ENCODE measurements around the gene ADARB1.

DNA sequence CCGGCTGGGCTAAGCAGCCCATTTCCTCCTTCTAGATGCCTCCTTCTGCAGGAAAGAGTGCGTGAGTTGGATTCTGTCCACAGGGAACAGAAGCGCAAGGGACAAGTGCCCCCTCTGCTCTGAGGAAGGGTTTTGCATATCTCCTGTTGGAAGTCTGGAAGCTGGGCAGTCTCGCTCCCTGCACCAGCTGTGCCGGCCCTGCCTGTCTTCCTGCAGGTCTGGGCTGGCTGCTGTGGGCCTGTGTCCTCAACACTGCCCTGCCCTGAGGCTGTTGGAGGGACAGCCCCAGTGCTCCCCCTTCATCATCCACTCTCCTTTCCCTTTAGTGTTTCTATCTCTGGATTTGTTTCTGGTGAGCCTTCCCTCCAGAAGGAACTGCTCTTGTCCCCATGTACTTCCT lies 21.8 kb downstream of the ADARB1 start:
- TF ChIP-seq, protein P1, sequence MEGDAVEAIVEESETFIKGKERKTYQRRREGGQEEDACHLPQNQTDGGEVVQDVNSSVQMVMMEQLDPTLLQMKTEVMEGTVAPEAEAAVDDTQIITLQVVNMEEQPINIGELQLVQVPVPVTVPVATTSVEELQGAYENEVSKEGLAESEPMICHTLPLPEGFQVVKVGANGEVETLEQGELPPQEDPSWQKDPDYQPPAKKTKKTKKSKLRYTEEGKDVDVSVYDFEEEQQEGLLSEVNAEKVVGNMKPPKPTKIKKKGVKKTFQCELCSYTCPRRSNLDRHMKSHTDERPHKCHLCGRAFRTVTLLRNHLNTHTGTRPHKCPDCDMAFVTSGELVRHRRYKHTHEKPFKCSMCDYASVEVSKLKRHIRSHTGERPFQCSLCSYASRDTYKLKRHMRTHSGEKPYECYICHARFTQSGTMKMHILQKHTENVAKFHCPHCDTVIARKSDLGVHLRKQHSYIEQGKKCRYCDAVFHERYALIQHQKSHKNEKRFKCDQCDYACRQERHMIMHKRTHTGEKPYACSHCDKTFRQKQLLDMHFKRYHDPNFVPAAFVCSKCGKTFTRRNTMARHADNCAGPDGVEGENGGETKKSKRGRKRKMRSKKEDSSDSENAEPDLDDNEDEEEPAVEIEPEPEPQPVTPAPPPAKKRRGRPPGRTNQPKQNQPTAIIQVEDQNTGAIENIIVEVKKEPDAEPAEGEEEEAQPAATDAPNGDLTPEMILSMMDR (IDR thresholded peaks at IDR 0.05), result no peak
- TF ChIP-seq SIN3A (IDR thresholded peaks at IDR 0.05; ENCODE audit: borderline replicate concordance, low read depth, low read length) (no peak), GABPA (IDR thresholded peaks at IDR 0.05; ENCODE audit: low read depth) (no peak), POLR2AphosphoS5 (IDR thresholded peaks at IDR 0.05; ENCODE audit: low read depth, low read length) (no peak), JUND (IDR thresholded peaks at IDR 0.05) (no peak), EP300 (IDR thresholded peaks at IDR 0.05; ENCODE audit: borderline replicate concordance in 1 of 2, low read depth in 1 of 2, low read length in 1 of 2) (no peak), NRF1 (IDR thresholded peaks at IDR 0.05; ENCODE audit: low read depth, low read length) (no peak)
- TF ChIP-seq, protein P2, sequence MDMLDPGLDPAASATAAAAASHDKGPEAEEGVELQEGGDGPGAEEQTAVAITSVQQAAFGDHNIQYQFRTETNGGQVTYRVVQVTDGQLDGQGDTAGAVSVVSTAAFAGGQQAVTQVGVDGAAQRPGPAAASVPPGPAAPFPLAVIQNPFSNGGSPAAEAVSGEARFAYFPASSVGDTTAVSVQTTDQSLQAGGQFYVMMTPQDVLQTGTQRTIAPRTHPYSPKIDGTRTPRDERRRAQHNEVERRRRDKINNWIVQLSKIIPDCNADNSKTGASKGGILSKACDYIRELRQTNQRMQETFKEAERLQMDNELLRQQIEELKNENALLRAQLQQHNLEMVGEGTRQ (IDR thresholded peaks at IDR 0.05; ENCODE audit: borderline replicate concordance, low read depth, low read length), result no peak
- TF ChIP-seq, protein P3, sequence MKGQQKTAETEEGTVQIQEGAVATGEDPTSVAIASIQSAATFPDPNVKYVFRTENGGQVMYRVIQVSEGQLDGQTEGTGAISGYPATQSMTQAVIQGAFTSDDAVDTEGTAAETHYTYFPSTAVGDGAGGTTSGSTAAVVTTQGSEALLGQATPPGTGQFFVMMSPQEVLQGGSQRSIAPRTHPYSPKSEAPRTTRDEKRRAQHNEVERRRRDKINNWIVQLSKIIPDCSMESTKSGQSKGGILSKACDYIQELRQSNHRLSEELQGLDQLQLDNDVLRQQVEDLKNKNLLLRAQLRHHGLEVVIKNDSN (IDR thresholded peaks at IDR 0.05; ENCODE audit: borderline replicate concordance, low read depth), result no peak
